ENCODE results near the gene ACTR10. TPM values are rescaled to one million over a fixed set of nuclear protein-coding genes. Genes with fewer than 3 reads are reported as not detected.

ACTR10 gene
- total and polyA plus RNA-seq, 2 donors (not counting 1 experiment from before 2014, with no cell fraction given): 28.7 to 40.6 TPM

GRCh38 chr14:58275527-58276190 lies 75.7 kb downstream of the ACTR10 start:
- H3K4me2 ChIP-seq (replicated peaks; ENCODE audit: low read depth, low read length, poor library complexity, severe bottlenecking): no peak overlapping the region
- CTCF ChIA-PET: interaction anchor here (0.7 kb wide), 1 partner anchor 29 kb away, joined by 4 read pairs; no protein-coding TSS in a partner anchor
- H3K27me3 ChIP-seq (replicated peaks in 1 of 4; ENCODE audit: control extremely low read depth in 1 of 4, control insufficient read depth in 3 of 4, insufficient read depth in 4 of 4, low read length in 3 of 4): no peaks in the 10 kb centered on the region
- ATAC-seq (ENCODE audit: low read depth) (no peak), DNase-seq (no peak)
- TF ChIP-seq EZH2 (IDR thresholded peaks at IDR 0.05; ENCODE audit: borderline replicate concordance, insufficient read depth, low read depth, low read length, poor library complexity, severe bottlenecking) (no peak), CTCF (IDR thresholded peaks at IDR 0.05) (no peak)
- peak overlapping the region in 1 of 2 donors; percentile 37 for H3K27ac ChIP-seq (ENCODE audit: low read length in 2 of 2)
- H3K79me2 ChIP-seq (ENCODE audit: control insufficient read depth, insufficient read depth, low read length): peaks cover 80% of the 10 kb centered on the region
- H3K36me3 ChIP-seq (replicated peaks in 1 of 2; ENCODE audit: control extremely low read depth in 1 of 2, control insufficient read depth in 1 of 2, extremely low read depth in 1 of 2, insufficient read depth in 2 of 2, low read length in 1 of 2): peaks cover 15 to 46% of the 10 kb centered on the region in 2 experiments
- H3K4me1 Mint-ChIP-seq: peaks cover 37% of the 10 kb centered on the region
- H3K9me3 ChIP-seq (ENCODE audit: control extremely low read depth in 1 of 3, control insufficient read depth in 2 of 3, insufficient read depth in 1 of 3, low read length in 2 of 3): no peaks in the 10 kb centered on the region
- intact Hi-C loops (cut with micrococcal nuclease): no loop called here
- WGBS (ENCODE audit: insufficient coverage): no CpG with 5 or more reads among the region's 2 CpGs
- H3K27ac Mint-ChIP-seq: peak overlapping the region; percentile 58
- peaks cover 31% of the 10 kb centered on the region for H4K20me1 ChIP-seq (ENCODE audit: control insufficient read depth, insufficient read depth, low read length, poor library complexity, severe bottlenecking)
- H3K4me3 ChIP-seq (ENCODE audit: control extremely low read depth in 1 of 5, extremely low read depth in 1 of 5, insufficient read depth in 1 of 5, low read depth in 2 of 5, low read length in 4 of 5): no peak overlapping the region
- no peak overlapping the region for H3K4me3 Mint-ChIP-seq
- no peaks in the 10 kb centered on the region for H3K27me3 Mint-ChIP-seq
- H3K9ac ChIP-seq (ENCODE audit: low read length): no peak overlapping the region
- POLR2A ChIA-PET: no interaction called here
- no peaks in the 10 kb centered on the region for H3K9me3 Mint-ChIP-seq (ENCODE audit: insufficient read depth)
- peaks cover 2 to 11% of the 10 kb centered on the region in 2 donors for H3K4me1 ChIP-seq (ENCODE audit: control insufficient read depth in 2 of 2, insufficient read depth in 2 of 2, low read length in 2 of 2)
- H2AFZ ChIP-seq (ENCODE audit: insufficient read depth, low read depth, low read length, poor library complexity, severe bottlenecking): no peak overlapping the region

DNA sequence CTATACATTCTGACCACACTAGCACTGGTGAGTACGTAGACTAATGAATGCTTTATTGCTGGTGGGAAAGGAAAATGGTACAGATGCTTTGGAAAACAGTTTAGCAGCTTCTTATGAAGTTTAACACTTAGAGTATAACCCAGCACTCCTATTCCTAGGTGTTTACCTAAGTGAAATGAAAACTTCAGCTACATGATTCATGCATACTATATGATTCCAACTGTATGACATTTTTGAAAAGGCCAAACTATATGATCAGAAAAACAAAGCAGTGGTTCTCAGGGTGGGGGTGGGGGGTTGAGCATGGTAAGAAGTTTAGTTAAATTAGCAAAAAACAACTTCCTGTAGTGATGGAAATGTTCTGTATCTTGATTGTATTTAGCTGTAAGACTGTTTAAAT lies 76.3 kb downstream of the ACTR10 start:
- no peak for ATAC-seq (ENCODE audit: low read depth)
- TF ChIP-seq CTCF (IDR thresholded peaks at IDR 0.05) (no peak), EZH2 (IDR thresholded peaks at IDR 0.05; ENCODE audit: borderline replicate concordance, insufficient read depth, low read depth, low read length, poor library complexity, severe bottlenecking) (no peak)
- no peak for DNase-seq
- WGBS (ENCODE audit: insufficient coverage): no CpG with 5 or more reads among the region's 1 CpG
- Mint-ChIP-seq H3K27me3 (no peaks in the 10 kb centered on the region), H3K9me3 (ENCODE audit: insufficient read depth) (no peaks in the 10 kb centered on the region), H3K27ac (no peak overlapping the region), H3K4me3 (no peak overlapping the region), H3K4me1 (peaks cover 41% of the 10 kb centered on the region)
- Histone ChIP-seq H3K9ac (ENCODE audit: low read length) (no peak overlapping the region), H3K9me3 (ENCODE audit: control extremely low read depth in 1 of 3, control insufficient read depth in 2 of 3, insufficient read depth in 1 of 3, low read length in 2 of 3) (no peaks in the 10 kb centered on the region), H3K36me3 (replicated peaks in 1 of 2; ENCODE audit: control extremely low read depth in 1 of 2, control insufficient read depth in 1 of 2, extremely low read depth in 1 of 2, insufficient read depth in 2 of 2, low read length in 1 of 2) (peaks cover 15 to 41% of the 10 kb centered on the region in 2 experiments), H3K27me3 (replicated peaks in 1 of 4; ENCODE audit: control extremely low read depth in 1 of 4, control insufficient read depth in 3 of 4, insufficient read depth in 4 of 4, low read length in 3 of 4) (no peaks in the 10 kb centered on the region), H3K4me1 (ENCODE audit: control insufficient read depth in 2 of 2, insufficient read depth in 2 of 2, low read length in 2 of 2) (peaks cover 4 to 16% of the 10 kb centered on the region in 2 donors), H3K4me3 (ENCODE audit: control extremely low read depth in 1 of 5, extremely low read depth in 1 of 5, insufficient read depth in 1 of 5, low read depth in 2 of 5, low read length in 4 of 5) (no peak overlapping the region), H2AFZ (ENCODE audit: insufficient read depth, low read depth, low read length, poor library complexity, severe bottlenecking) (no peak overlapping the region), H3K79me2 (ENCODE audit: control insufficient read depth, insufficient read depth, low read length) (peaks cover 85% of the 10 kb centered on the region), H3K27ac (ENCODE audit: low read length in 2 of 2) (peak overlapping the region in 1 of 2 donors; percentile 37), H4K20me1 (ENCODE audit: control insufficient read depth, insufficient read depth, low read length, poor library complexity, severe bottlenecking) (peaks cover 31% of the 10 kb centered on the region), H3K4me2 (replicated peaks; ENCODE audit: low read depth, low read length, poor library complexity, severe bottlenecking) (no peak overlapping the region)
- ChIA-PET POLR2A (interaction anchor here (0.7 kb wide), 1 partner anchor 22 kb away, joined by 3 read pairs; no protein-coding TSS in a partner anchor), CTCF (interaction anchor here (0.7 kb wide), 1 partner anchor 30 kb away, joined by 4 read pairs; no protein-coding TSS in a partner anchor)
- intact Hi-C loops (cut with micrococcal nuclease): no loop called here

Measured in B cell (primary cell).